ENCODE results near the gene ELANE. TPM values are rescaled to one million over a fixed set of nuclear protein-coding genes. Genes with fewer than 3 reads are reported as not detected.
A peak's percentile ranks its signal among the peaks of the same experiment; 100 is the strongest.

ELANE gene
- total RNA-seq, 4 donors from 2014 or later, result 0.51 to 1.9 TPM; not detected in 2

GRCh38 chr19:821231-821824 lies 30.8 kb upstream of the ELANE start:
- intact Hi-C loops (cut with DNase I; ENCODE audit: low total_unique reads), result no loop called here
- WGBS, 2 donors, result 5 to 8% methylated on average over 4 to 28 of the region's 64 CpGs
- peak overlapping the region; percentile 21 for H3K4me3 ChIP-seq (ENCODE audit: low read depth, poor library complexity, severe bottlenecking)
- DNase-seq (ENCODE audit: low spot score in 2 of 2), result no peak
- TF ChIP-seq CTCF (IDR thresholded peaks at IDR 0.05) (no peak), POLR2A (IDR thresholded peaks at IDR 0.05) (no peak)

- WGBS, 2 donors, result 4% methylated on average over 13 to 19 of the region's 86 CpGs
These were observed 30.1 kb upstream of the ELANE start, which contains the start of gene PLPPR3 for GRCh38 chr19:821825-822503. TSS of gene PLPPR3 (minus strand) at chr19:821955. CDS start at chr19:821559, 396 bp downstream.

GRCh38 chr19:823565-824121 lies 28.5 kb upstream of the ELANE start:
- TF ChIP-seq CTCF (IDR thresholded peaks at IDR 0.05) (no peak), POLR2A (IDR thresholded peaks at IDR 0.05) (no peak)
- WGBS, 2 donors, result 67 to 72% methylated on average over 12 of the region's 12 CpGs
- no peak for DNase-seq (ENCODE audit: low spot score in 2 of 2)
- intact Hi-C loops (cut with DNase I; ENCODE audit: low total_unique reads), result no loop called here
- no peak overlapping the region for H3K4me3 ChIP-seq (ENCODE audit: low read depth, poor library complexity, severe bottlenecking)

More at GRCh38 chr19:821825-822503, 30.1 kb upstream of the ELANE start, which contains the start of gene PLPPR3:
- peak within 1 kb of the TSS; percentile 21 for H3K4me3 ChIP-seq (ENCODE audit: low read depth, poor library complexity, severe bottlenecking)
- no peak for TF ChIP-seq POLR2A (IDR thresholded peaks at IDR 0.05)
- TF ChIP-seq CTCF (IDR thresholded peaks at IDR 0.05), result no peak
- DNase-seq (ENCODE audit: low spot score in 2 of 2), result no peak
- intact Hi-C loops (cut with DNase I; ENCODE audit: low total_unique reads), result no loop called here

GRCh38 chr19:824885-825284 lies 27.2 kb upstream of the ELANE start:
- intact Hi-C loops (cut with DNase I; ENCODE audit: low total_unique reads), result no loop called here
- no peak for DNase-seq (ENCODE audit: low spot score in 2 of 2)
- 71 to 76% methylated on average over 15 of the region's 15 CpGs for WGBS, 2 donors
- H3K4me3 ChIP-seq (ENCODE audit: low read depth, poor library complexity, severe bottlenecking), result no peak overlapping the region
- no peak for TF ChIP-seq POLR2A (IDR thresholded peaks at IDR 0.05)
- TF ChIP-seq CTCF (IDR thresholded peaks at IDR 0.05), result no peak

- H3K4me3 ChIP-seq (ENCODE audit: low read depth, poor library complexity, severe bottlenecking), result no peak overlapping the region
- no peak for DNase-seq (ENCODE audit: low spot score in 2 of 2)
- intact Hi-C loops (cut with DNase I; ENCODE audit: low total_unique reads), result no loop called here
- 81 to 84% methylated on average over 19 of the region's 19 CpGs for WGBS, 2 donors
- TF ChIP-seq CTCF (IDR thresholded peaks at IDR 0.05), result no peak
- TF ChIP-seq POLR2A (IDR thresholded peaks at IDR 0.05), result no peak
These were observed 26.0 kb upstream of the ELANE start for GRCh38 chr19:825897-826644.
